NCI-H226 (cell line): Measurements from ENCODE around the gene RFX4.

Experiments used
- DNase-seq: peaks from one replicate; pipeline ENCODE4 v3.0.0-alpha.2; 2015

RFX4 gene

DNA sequence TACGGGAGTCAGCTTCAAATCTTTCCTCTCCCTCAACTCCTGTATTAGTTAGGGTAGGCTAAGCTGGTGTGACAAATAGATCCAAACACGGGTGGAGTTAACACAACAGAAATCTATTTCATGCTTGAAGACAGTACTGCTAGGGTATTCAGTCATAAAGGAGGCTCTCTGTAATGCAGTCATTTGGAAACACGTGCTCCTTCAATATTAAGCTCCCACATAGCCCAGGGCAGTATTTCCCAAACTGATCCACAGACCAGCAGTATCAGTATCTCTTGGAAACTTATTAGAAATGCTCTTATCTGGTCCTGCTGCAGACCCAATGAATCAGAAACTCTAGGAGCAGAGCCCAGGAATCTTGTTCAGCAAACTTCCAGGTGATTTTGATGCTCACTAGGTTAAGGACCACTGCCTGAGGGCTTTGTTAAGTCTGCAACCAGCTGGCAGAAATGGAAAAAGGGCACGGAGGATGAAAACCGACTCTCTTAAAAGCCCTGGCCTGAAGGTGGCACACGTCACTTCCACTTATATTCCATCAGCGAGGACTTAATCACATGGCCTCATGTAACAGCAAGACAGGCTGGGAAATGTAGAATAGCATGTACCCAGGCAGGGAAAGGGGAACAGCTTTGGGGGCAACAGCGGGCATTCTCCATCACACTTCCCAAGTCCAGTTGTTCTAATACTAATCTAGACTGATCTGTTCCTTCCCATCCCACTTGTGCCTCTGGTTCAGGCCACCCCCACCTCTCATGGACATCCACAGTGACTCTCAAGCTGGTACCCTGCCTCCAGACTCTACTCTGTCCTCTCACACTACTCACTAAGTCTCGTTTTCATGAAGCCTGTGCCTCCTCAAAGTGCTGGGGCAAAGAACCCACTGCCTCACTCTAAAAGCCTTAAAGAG, 153.5 kb downstream of the RFX4 start:
- DNase-seq: peak; percentile 6

DNA sequence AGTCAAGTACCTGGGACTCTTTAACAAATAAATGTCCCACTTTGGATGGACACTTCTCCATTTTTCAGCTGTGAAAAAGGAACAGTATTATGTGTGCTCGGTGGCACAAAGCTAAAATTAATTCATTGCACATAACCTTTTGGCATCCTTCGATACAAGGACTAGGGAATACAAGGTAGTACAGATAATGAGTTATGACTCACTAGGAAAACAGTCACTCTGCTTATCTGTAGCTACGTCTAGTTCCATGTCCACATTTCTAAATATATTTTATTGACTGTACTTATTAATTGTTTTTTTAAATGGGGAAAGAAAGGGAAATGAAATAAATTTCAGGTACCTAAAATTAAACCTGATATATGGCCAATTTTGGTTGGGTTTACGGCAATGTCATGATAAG, 156.5 kb downstream of the RFX4 start:
- DNase-seq: peak; percentile 56

DNA sequence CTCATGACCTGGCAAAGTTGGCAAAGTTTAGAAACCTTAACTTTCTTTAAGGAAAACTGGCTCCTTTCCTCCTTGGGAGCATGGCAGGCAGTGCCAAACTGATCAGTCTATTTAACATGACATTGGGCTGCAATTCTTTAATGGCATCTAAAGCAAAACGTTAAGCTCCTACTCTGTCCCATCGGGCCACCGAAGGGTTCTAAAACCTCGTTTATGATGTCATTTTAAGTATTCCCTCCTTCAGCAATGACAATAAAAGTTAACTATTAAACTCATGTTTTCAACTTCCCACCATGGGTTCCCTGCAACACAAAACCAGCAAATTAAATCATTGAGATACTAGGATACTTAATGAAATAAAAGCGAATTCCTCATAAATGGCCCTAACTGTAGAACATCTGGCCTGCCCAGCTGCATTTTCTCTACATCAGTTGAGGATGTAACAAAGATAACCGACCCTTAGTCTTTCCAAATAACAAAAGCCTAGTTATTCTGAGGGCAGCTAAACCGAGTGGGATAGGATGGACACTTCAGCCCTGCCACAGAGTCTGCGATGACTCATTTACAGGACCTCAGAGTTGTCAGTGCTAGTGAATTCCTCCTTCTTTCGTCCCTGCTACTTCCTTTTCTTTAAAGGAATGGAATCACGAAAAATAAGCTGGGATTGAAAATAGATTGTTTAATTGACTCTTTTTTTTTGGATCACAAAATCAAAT, 157.2 kb downstream of the RFX4 start:
- no peak for DNase-seq

DNA sequence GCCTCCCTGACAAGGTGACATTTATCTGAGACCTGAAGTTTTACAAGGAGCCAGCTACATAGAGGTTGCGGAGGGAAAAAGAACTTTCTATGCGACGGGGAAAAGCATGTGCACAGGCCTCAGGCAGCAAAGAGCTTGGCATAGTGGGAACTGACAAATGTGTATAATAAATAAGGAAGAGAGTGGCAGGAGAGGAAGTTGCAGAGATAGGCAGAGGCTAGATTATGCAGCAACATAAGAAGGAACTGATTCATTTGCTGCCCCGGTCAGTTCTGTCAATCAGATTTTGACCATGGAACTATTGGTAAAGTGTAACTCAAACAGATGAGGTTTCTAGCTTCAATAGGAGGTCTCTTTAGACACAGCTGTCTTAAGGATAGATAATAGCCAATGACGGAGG, 158.0 kb downstream of the RFX4 start:
- DNase-seq: no peak

DNA sequence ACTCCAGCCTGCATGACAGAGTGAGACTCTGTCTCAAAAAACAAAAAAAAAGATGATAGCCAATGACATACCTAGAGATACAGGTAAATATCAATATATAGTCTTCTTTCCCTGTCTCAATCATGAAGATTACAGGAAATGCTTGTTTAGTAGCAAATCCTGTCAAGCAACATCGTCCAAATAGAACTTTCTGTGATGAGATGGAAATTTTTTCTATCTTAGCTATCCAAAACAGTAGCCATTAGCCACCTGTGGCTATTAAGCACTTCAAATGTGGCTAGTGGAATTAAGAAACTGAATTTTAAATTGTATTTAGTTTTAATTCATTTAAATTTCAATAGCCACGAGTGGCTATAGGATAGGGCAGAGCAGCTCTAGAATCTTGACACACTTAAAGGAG, 158.4 kb downstream of the RFX4 start:
- DNase-seq: no peak

DNA sequence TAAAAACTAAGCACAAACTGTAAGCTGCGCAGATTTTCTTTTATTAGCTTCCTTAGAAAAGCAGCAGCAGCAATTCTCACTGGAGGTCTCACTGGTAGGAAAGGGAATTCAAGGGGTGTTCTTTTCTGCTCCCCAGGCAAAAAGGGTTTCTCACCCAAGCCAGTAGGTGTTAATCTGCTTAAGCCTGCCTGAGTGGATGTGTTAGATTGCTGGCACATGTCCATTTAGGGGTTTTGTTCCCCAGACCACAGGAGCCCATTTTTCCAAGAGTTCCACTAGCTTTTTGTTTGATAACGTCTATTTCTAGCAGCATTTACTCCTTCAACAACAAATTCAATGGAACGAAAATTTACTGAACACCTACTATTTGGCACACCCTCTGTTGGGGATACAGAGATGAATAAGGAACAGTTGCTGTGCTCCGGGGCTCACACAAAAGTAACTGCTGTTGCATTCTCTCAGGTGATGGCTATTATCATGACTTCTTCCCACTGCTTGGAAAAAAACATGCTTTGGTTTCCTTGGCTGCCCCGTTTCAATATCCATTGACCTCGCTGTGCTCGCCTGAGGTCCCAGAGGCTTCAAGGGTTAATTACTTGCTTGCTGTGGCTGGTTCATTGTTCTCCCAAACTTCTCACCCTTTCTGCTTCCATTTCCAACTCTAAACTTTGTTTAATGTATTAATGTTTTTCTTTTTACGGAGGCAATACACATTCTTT, 160.6 kb downstream of the RFX4 start:
- DNase-seq: no peak

DNA sequence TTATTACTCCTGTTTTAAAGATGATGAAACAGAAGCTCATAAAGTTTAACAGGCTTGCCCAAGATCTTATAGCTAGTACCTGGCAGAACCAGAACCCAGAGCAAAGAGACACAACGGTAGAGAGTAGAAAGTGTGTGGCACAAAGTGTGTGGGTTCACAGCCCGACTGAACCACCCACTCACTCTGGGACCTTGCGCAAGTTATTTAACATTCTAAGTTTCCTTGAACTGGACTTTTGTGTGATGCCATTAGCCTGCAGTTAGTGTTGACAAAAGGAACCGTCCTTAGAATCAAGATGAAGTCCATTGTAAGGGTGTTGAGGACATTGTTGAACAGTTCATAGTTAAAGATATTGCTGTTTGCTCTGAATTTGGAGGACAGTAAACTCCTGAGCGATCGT, 161.8 kb downstream of the RFX4 start:
- DNase-seq: no peak

DNA sequence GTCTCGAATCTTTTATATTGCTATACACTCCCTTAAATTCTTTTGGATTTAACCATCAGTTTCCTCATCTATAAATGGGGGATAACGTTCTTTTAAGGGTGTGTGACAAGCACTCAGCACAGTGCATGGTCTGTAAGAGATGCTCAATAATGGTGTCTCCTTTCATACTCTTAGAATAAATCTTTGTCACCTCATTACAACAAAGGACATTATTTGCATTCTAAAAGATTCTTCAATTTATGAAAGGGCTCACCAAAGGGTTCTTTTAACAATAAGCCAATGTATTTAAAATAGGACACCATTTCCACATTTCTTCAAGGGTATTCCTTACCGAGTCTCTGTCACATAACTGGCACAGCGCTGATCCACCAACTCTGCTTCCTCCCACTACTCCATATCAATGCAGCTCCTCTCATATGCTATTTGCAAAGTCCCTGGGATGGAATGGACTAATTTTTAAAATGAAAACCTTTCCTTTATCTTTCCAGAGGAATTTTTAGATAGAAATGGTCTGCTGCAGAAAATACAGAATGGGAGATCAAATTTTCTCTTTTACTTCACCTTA, 162.5 kb downstream of the RFX4 start:
- no peak for DNase-seq

DNA sequence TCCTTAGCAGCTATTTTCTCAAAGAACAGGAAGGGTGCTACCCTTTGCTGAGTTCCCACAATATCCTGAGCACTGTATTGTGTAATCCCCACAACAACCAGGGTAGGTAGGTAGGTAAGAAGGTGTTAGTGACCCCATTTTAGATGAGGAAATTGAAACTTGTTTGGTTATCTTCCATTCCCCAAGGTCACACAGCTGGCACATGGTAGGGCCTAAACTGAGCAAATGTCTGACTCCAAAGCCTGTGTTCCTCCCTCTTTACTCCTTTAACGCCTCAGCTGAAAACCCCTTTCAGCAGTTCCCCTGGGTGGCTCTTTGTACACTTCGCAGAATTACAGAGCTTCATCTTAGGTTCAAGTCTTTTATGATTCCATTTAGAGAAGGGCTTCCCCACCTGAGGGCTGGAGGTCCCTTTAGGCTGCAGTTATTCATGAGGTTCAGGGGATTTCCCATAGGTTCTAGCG, 165.2 kb downstream of the RFX4 start:
- DNase-seq: no peak

DNA sequence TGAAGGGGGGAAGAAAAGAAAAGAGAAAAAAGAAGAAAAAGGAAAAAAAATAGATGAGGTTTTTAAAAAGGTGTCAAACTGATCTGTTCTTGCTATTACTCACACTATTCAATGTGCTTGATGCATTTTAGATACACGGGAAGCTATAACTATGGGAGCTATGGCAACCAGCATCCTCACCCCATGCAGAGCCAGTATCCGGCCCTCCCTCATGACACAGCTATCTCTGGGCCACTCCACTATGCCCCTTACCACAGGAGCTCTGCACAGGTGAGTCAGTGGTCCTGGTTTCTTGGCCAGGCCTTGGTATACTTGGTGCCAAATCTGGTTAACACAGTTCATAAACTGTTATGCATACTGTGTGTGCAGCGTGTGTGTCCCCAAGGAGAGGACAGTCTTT, 167.7 kb downstream of the RFX4 start:
- no peak for DNase-seq

DNA sequence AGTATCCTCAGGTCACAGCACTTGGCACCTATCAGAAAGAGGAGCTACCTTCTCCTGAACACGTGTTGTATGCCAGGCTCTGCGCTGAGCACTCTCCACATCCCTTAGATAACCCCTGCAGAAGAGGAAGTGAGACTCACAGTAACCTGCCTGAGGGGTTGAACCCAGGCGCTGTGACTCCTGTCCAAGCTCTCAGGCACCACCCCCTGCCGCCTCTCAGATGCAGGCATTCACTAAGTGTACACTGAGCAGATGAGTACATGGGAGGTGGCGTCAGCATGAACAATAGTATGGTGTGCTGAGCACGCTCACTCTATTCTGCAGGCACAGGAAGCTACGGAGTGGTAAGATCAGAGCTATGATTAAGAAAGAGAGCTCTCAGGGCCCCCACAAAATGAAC, 170.7 kb downstream of the RFX4 start:
- no peak for DNase-seq

DNA sequence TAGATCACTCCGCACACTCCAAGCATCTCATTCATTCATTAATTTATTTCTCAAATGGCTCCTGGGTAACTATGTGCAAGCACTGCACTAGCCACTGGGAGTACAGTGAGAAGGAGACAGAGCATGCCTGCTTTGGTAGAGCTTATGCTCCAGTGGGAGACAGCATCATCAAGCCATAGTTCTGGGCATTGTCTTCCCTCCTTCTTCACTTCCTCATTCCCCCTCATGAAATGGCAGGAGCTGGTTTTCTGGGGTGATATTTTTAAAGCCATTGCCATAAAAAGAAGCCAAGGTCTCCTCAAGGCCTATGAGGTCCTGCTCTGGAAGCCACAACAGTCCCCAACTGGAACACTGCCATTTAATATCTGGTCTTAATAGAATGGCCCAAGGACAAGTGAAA, 171.5 kb downstream of the RFX4 start:
- no peak for DNase-seq

DNA sequence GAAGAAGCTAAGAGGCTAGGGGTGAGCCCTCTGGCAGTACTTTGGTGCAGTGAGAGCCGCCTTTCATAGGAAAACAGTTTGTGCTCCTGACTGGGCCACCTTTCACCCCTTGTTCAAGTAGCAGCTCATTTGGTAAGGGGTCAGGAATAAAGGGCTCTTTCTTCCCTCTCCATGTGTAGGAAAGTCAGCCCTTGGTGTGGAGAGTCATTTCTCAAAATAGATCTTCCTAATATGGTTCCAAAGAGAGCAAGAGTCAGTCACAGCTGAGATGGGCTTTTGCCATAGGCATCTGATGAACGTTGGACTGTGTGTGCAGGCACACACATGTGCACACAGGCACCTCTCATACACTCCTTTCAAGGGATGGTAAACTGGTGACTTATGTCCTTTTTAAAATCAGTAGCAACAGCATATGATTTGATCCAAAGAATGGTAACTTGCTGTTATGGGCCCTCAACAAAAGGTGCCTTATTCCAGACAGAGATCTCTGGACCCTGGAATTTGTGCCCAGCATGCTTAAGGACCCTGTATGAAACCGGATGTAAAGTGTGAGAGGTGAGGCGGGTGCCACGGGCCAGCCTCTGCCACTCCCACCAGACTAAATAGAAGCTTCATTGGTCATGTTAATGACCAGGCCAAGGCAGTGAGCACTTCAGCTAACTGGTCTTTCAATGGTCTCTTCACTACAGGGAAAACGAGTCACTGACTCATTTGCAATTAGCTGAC, 175.0 kb downstream of the RFX4 start:
- no peak for DNase-seq

DNA sequence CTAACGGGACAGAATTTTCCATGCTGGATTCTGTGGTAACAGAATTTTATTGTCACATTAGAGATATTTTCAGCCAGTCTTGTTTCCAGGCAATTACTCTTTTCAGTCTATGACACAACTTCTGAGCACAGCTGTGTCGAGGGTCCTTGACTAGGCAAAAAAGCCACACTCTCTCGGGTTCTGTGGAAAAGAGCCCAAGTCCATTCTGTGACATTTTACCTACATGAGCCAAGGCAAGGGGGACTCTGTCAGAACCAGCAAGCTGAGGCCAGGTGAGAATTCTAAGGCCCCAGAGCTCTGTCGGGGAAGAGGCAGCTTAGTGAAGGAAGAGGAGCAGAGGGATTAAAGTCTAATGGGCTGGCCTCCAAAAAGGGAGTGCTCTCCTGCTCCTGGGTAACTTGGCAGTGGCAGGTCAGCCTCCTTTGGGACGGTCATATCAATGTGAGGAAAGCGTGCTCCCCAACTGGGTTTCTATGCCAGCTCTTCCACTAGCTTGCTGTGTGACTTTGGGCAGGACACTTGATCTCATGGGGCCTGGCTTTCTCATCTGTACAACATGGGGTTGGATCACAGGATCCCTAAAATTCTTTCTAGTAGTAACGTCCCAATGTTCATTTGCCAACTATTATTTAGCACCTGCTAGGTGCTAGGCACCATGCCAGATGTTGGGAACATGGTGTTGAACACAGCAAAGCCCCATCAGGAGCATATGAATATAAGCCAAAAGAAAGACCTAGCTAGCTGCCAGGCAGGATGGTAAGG, 175.7 kb downstream of the RFX4 start:
- no peak for DNase-seq

DNA sequence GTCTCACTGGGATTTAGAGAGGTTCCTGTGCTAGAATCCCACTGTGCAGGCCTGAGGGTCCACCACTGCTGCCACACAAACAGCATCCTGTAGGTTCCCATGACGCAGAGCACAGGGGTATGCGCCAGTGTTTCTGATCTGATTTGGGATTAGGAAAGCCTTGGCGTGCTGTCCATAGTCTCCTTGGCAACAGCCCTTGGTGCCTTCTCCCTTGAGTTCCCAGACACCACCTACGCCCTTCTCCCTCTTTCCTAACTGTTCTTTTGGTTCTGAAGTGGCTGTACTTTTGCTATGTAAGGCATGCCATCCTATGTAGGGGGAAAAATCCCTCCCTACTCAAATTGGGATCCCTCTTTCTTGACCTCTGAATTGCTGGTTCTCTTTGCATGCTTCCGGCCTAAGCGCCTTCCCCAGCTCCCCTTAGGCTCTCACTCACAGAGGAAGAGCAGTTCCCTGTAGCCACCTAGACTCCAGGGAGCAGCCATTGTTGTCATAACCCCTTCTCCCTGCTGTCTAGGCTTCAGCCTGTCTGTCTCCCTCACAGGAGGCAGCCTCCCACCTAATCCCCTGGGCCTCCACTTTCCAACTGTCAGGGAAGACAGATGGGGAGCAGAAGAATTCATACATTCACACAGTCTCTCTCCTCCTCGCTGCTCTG, 176.9 kb downstream of the RFX4 start:
- DNase-seq: no peak

DNA sequence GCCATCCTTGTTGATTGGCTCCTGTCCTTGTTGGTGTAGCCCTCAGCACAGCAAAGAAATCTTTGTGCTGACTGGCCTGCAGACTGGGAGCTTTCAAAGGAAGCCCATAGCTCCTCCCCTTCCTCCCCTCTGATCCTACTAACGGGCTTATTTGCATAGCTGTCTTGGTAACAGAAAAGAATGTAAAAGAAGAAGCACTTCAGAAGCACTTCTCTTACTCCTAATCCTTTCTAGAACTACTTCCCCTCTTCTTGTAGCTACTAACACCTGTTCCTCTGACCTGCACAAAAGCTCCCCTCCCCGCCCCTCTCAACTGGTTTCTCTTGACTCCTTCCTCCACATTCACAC, 177.4 kb downstream of the RFX4 start:
- DNase-seq: no peak

DNA sequence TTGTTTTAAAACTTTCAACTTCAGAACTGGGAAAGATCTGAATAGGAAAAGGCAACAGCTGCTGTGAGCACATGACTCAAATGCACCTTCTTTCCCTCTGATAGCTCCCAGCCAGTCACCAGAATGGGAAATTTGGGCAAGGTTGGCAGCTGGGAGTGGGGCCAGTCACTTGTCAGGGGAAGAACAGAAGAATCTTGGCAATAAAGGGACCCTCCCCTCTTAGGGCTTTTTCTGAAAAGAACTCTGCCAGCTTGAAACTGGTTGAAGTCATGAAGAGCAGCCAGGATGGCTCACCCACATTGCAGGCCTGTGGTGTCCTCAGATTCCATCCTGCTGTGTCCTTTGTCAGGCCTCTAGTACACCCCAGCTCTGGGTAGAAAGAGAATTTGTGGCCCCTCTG, 181.4 kb downstream of the RFX4 start:
- no peak for DNase-seq

DNA sequence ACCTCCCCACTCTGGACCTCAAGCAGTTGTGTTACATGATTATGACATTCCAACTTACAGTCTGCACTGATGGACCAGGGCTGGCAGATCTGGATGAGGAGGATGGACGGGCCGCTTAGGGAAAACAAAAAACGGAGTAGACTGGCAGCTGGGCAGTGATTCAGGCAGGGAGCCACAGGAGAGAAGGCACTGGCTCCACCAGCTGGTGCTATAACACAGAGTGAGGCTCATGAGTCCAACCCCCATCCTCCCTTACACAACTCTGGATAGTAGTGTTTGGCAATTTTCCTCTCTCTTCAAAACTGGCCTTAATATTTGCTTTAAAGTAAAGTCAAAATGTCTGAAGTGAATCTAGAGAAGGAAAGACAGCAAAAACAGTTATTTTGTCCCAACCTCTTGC, 181.9 kb downstream of the RFX4 start:
- peak; percentile 40 for DNase-seq

DNA sequence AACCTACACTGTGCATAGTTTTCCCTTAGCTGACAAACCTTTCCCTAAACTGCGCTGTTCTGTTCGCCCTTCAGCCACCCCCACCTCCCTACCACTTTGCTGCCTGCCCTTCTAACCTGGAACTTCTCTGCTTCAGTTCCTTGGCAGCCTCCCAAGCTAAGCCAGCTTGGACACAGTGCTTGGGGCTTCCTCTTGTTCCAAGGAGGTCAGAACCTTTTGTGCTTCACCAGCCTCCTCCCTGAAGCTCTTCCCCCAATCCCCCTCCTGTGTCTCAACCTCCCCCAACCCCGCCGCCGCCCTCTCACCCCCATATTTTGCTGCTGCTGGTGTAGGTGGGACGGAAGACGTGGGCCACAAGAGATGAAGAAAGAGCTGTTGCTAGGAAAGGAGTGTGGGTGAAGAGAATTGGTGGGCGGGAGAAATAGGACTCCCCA, 183.6 kb downstream of the RFX4 start:
- no peak for DNase-seq

DNA sequence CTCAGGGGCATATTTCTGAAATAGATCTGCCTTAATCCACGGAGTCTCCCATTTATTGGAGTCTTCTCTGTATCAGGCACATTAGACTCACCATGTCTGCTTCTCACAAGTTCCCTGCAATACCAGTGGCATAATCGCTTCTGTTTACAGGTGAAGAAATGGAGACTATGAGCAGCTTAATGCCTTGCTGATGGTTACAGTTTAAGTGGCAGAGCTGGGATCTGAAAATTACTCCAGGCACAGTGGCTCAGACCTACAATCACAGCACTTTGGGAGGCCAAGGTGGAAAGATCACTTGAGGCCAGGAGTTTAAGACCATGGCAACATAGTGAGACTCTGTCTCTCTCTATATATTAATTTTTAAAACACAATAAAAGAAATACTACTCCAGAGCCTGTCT, 184.4 kb downstream of the RFX4 start:
- no peak for DNase-seq
